Stimulated activated CD4-positive, alpha-beta T cell treated with anti-CD3 and anti-CD28 coated beads, TNF-alpha, amount 100 ng/mL, for 4 hours (primary cell): Measurements from ENCODE around the gene RASSF3.

Source experiments
- DNase-seq, 3 experiments: peaks; one replicate each; pipeline ENCODE4 v3.0.0-alpha.2; 2020; ENCODE audit warnings: low read depth in 3 of 3

The RASSF3 gene

GRCh38 chr12:64723630-64724029 lies 113.3 kb downstream of the RASSF3 start:
- DNase-seq = no peak

GRCh38 chr12:64724201-64724745 lies 114.0 kb downstream of the RASSF3 start:
- no peak for DNase-seq

GRCh38 chr12:64729909-64730587 lies 119.8 kb downstream of the RASSF3 start:
- DNase-seq = no peak

- DNase-seq = no peak
Measured at GRCh38 chr12:64730588-64730969, 120.3 kb downstream of the RASSF3 start.

- no peak for DNase-seq
Measured at GRCh38 chr12:64731683-64732082, 121.4 kb downstream of the RASSF3 start.

GRCh38 chr12:64733857-64734256 lies 123.6 kb downstream of the RASSF3 start:
- no peak for DNase-seq

GRCh38 chr12:64735442-64735841 lies 125.1 kb downstream of the RASSF3 start:
- DNase-seq = no peak

GRCh38 chr12:64736771-64737170 lies 126.5 kb downstream of the RASSF3 start:
- DNase-seq = no peak

GRCh38 chr12:64737539-64737938 lies 127.2 kb downstream of the RASSF3 start:
- DNase-seq = no peak

- no peak for DNase-seq
Measured at GRCh38 chr12:64739778-64740177, 129.5 kb downstream of the RASSF3 start.

- DNase-seq = no peak
Measured at GRCh38 chr12:64740646-64741045, 130.4 kb downstream of the RASSF3 start.

- no peak for DNase-seq
Measured at GRCh38 chr12:64742416-64742815, 132.1 kb downstream of the RASSF3 start.

- DNase-seq = no peak
Measured at GRCh38 chr12:64743206-64743605, 132.9 kb downstream of the RASSF3 start.

- DNase-seq = no peak
Measured at GRCh38 chr12:64744422-64745258, 134.3 kb downstream of the RASSF3 start.

GRCh38 chr12:64745259-64745807 lies 135.0 kb downstream of the RASSF3 start:
- DNase-seq = no peak

- DNase-seq = no peak
Measured at GRCh38 chr12:64745980-64746379, 135.7 kb downstream of the RASSF3 start.

- DNase-seq = no peak
Measured at GRCh38 chr12:64746663-64747062, 136.4 kb downstream of the RASSF3 start.
